ENCODE measurements around the gene SMIM12. TPM values are rescaled to one million over a fixed set of nuclear protein-coding genes. Genes with fewer than 3 reads are reported as not detected.

The SMIM12 gene
- total RNA-seq, 3 donors from 2014 or later = 25.0 to 36.7 (median 29.6) TPM

DNA sequence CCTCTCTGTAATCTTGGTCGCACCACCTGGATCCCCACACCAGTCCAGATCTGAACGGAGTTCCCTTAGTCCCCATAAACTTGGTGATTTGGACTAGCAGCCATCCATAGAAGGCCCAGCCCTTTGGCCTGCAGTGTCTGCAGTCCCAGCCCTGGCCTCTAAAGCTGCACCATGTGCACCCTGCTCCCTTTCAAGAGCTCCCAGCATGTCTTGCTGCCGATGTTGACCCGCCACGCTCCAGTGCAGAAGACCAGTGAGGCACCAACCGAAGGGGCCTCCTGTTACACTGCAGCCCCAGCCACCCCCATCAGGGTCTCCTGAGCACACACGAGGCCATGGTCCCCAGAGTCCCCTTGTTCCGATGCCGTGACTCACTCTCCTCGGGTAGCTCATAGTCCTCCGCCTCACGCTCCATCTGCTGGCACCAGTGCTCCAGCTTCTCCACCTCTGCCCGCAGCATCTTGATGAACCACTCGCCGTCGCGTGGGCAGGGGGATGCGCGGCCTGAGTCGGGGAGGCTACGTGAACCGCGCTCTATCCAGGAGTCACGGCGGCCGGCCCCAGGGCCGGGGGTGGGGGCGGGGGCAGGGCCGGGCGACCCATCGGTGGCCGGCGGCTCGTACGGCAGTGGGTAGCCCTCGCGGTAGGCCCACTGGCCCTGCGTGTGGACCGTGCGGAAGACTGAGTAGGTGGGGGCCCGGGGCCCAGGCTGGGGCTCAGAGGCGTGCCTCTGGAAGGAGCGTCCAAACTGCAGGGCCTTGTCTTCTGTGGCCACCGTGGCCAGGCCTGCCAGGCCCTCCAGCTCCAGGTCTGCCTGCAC is 8.9 kb upstream of the SMIM12 start:
- no peaks in the 10 kb centered on the region for H3K4me1 ChIP-seq
- no peak for DNase-seq (ENCODE audit: low spot score in 2 of 2)
- intact Hi-C loops (cut with DNase I; ENCODE audit: low total_unique reads) = no loop called here
- H3K27me3 ChIP-seq = peaks cover 0 to 18% of the 10 kb centered on the region in 2 donors
- no peaks in the 10 kb centered on the region for H3K36me3 ChIP-seq
- no peak overlapping the region for H3K27ac ChIP-seq
- H3K9me3 ChIP-seq = no peaks in the 10 kb centered on the region
- H3K4me3 ChIP-seq = no peak overlapping the region
- TF ChIP-seq POLR2A (IDR thresholded peaks at IDR 0.05) (no peak), POLR2AphosphoS5 (IDR thresholded peaks at IDR 0.05) (no peak)
- TF ChIP-seq, protein P1, sequence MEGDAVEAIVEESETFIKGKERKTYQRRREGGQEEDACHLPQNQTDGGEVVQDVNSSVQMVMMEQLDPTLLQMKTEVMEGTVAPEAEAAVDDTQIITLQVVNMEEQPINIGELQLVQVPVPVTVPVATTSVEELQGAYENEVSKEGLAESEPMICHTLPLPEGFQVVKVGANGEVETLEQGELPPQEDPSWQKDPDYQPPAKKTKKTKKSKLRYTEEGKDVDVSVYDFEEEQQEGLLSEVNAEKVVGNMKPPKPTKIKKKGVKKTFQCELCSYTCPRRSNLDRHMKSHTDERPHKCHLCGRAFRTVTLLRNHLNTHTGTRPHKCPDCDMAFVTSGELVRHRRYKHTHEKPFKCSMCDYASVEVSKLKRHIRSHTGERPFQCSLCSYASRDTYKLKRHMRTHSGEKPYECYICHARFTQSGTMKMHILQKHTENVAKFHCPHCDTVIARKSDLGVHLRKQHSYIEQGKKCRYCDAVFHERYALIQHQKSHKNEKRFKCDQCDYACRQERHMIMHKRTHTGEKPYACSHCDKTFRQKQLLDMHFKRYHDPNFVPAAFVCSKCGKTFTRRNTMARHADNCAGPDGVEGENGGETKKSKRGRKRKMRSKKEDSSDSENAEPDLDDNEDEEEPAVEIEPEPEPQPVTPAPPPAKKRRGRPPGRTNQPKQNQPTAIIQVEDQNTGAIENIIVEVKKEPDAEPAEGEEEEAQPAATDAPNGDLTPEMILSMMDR (IDR thresholded peaks at IDR 0.05) = no peak

GRCh38 chr1:34867415-34867814 is 7.9 kb upstream of the SMIM12 start:
- H3K27me3 ChIP-seq = peaks cover 0 to 7% of the 10 kb centered on the region in 2 donors
- no peak for TF ChIP-seq POLR2A (IDR thresholded peaks at IDR 0.05)
- TF ChIP-seq, protein P1 (IDR thresholded peaks at IDR 0.05) = no peak
- no peak for TF ChIP-seq POLR2AphosphoS5 (IDR thresholded peaks at IDR 0.05)
- no peak for DNase-seq (ENCODE audit: low spot score in 2 of 2)
- H3K4me3 ChIP-seq = no peak overlapping the region
- H3K27ac ChIP-seq = no peak overlapping the region
- no peaks in the 10 kb centered on the region for H3K4me1 ChIP-seq
- H3K9me3 ChIP-seq = no peaks in the 10 kb centered on the region
- H3K36me3 ChIP-seq = no peaks in the 10 kb centered on the region
- intact Hi-C loops (cut with DNase I; ENCODE audit: low total_unique reads) = no loop called here

DNA sequence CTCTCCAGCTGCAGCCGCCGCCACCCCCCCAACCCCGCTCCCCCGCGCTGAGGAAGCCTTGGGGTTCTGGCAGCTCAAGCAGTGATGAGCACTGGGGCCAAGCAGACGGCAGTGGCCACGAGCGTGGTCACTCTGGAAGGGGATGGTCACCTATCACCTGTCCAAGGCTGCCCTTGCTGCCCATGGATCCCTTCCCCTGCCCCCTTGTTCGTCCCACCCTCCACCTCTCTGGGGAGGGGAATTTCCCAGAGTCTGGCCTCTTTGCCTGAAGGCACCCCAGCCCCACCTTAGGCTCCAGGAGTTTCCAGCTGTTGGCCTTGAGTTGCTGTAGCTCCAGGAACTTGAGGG is 7.2 kb upstream of the SMIM12 start:
- peak overlapping the region; percentile 86 to 89 for H3K27ac ChIP-seq
- intact Hi-C loops (cut with DNase I; ENCODE audit: low total_unique reads) = no loop called here
- H3K4me3 ChIP-seq = peak overlapping the region; percentile 78 to 82 (median 79)
- H3K9me3 ChIP-seq = no peaks in the 10 kb centered on the region
- no peaks in the 10 kb centered on the region for H3K4me1 ChIP-seq
- no peaks in the 10 kb centered on the region for H3K36me3 ChIP-seq
- no peak for DNase-seq (ENCODE audit: low spot score in 2 of 2)
- TF ChIP-seq POLR2AphosphoS5 (IDR thresholded peaks at IDR 0.05) = no peak
- TF ChIP-seq POLR2A (IDR thresholded peaks at IDR 0.05) = no peak
- TF ChIP-seq, protein P1 (IDR thresholded peaks at IDR 0.05) = no peak
- peaks cover 0 to under 1% of the 10 kb centered on the region in 2 donors for H3K27me3 ChIP-seq

DNA sequence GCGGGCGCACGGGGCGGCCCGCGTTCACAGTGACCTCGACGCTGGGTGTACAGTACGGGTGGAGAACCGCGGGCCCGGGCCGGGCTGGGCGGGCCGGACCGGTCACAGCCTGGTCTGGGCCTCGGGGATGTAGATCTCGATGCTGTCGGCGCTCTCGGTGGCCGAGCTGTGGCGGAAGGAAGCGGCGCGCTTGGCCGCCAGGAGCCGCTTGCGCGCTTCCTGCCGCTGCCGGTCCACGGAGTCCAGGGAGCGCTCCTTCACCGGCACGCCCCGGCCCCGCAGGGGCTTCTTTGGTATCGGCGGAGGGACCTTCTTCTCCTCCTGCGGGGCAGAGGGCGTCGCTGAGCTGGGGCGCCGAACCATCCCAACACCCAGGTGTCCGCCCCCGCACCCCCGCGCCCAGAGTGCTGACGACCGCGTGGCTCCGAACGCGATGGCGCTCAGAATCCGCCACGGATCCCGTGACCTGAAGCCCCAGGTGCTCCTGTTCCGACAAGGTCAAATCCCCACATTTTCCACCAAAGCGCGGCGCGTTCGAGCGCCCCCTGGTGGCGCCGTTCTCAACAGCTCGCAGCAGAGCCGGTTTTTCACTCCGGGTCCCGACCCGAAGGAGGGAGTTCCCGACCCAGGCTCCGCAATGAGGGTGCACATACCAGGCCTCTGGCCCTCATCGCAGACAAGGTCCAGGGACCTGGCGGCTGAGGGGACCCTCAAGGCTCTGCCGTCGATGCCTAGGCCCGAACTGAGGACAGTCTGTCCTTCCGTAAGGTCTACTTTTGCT is 6.6 kb upstream of the SMIM12 start:
- Histone ChIP-seq H3K4me3 (peak overlapping the region; percentile 78 to 82 (median 79)), H3K27me3 (no peaks in the 10 kb centered on the region), H3K36me3 (no peaks in the 10 kb centered on the region), H3K27ac (peak overlapping the region; percentile 86 to 89), H3K9me3 (no peaks in the 10 kb centered on the region), H3K4me1 (no peaks in the 10 kb centered on the region)
- DNase-seq (ENCODE audit: low spot score in 2 of 2) = peak; percentile 66 to 83
- TF ChIP-seq POLR2A (IDR thresholded peaks at IDR 0.05) = no peak
- TF ChIP-seq, protein P1 (IDR thresholded peaks at IDR 0.05) = peak; percentile 86 to 97 (median 92)
- TF ChIP-seq POLR2AphosphoS5 (IDR thresholded peaks at IDR 0.05) = peak in 1 of 3 donors; percentile 25
- intact Hi-C loops (cut with DNase I; ENCODE audit: low total_unique reads) = no loop called here

DNA sequence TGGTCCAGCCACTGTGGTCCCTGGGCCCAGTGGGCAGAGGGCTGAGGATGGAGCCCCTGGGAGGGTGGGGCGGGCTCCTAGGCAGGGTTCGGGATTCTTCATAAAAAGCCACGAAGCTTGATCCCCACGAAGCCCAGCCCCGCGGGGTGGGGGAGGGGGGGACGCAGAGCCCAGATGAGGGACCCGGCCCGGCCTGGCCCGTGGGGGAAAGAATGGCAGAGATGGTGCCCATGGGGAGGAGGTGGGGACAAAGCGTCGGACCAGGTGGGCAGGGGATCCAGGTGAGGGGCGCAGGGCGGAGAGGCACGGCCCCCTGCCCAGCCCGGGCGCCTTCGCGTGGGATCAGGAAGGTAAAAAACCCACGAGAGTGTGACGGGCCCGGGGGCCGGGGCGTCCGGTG is 6.0 kb upstream of the SMIM12 start:
- Histone ChIP-seq H3K9me3 (no peaks in the 10 kb centered on the region), H3K4me1 (no peaks in the 10 kb centered on the region), H3K36me3 (no peaks in the 10 kb centered on the region), H3K27me3 (no peaks in the 10 kb centered on the region), H3K4me3 (peak overlapping the region; percentile 78 to 82 (median 79)), H3K27ac (peak overlapping the region; percentile 86 to 89)
- intact Hi-C loops (cut with DNase I; ENCODE audit: low total_unique reads) = no loop called here
- no peak for DNase-seq (ENCODE audit: low spot score in 2 of 2)
- TF ChIP-seq POLR2A (IDR thresholded peaks at IDR 0.05) = no peak
- TF ChIP-seq, protein P1 (IDR thresholded peaks at IDR 0.05) = no peak
- no peak for TF ChIP-seq POLR2AphosphoS5 (IDR thresholded peaks at IDR 0.05)
